Choroid plexus epithelial cell (primary cell): ENCODE results near the gene RGS1.
A peak's percentile ranks its signal among the peaks of the same experiment; 100 is the strongest.

ENCODE experiments used
- DNase-seq: peaks from one replicate; pipeline ENCODE4 v3.0.0-alpha.2; 2010; ENCODE audit warnings: low read depth
- H3K4me3 ChIP-seq: 2 replicates; pipeline ENCODE4 v1.5.1; 2011; ENCODE audit warnings: low read depth, mild to moderate bottlenecking, control low read depth, low read length, moderate library complexity
- TF ChIP-seq, protein P1 (sequence below): conservative IDR thresholded peaks from 2 replicates; pipeline ENCODE4 v1.5.1; 2011; ENCODE audit warnings: low read depth, mild to moderate bottlenecking, control low read depth, inconsistent platforms, low read length, moderate library complexity

RGS1 gene

DNA sequence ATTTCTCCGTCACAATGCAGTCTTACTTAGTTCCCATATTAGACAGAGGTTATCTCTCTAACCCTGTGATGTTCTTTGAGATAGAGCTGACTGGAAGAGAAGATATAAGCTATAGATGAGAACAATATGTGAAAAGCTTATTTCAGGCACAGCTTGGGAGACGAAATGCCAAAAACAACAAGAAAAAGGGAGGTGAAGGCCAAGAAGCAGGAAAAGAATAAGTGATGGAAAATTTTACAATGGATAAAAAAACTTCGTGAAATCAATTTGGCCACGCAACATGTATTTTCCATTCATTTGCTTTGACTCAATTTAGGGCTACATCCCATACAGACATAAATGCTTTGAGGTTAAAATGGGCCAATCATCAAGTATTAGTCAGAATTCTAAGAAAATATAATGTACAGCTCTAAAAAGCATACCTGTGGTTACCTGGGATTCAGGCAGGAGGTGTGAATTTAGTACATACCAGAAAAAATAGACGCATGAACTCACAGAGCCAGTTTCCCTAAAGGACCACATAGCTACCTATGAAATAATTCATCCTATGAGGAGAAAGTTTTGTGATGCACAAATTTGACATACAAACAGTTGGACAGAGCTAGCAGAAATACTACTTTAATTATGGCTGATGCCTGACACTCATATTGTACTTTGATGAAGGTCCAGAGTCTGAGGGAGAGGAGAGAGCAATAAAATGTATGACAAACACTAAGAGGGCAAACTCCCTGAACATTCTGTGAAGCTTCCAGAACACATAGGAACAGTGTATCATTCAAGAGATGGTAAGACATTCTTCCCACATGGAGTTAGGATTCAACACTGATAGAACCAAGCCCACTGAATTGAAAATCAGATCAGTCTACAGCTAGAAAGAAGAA is 12.1 kb downstream of the RGS1 start:
- TF ChIP-seq, protein P1, sequence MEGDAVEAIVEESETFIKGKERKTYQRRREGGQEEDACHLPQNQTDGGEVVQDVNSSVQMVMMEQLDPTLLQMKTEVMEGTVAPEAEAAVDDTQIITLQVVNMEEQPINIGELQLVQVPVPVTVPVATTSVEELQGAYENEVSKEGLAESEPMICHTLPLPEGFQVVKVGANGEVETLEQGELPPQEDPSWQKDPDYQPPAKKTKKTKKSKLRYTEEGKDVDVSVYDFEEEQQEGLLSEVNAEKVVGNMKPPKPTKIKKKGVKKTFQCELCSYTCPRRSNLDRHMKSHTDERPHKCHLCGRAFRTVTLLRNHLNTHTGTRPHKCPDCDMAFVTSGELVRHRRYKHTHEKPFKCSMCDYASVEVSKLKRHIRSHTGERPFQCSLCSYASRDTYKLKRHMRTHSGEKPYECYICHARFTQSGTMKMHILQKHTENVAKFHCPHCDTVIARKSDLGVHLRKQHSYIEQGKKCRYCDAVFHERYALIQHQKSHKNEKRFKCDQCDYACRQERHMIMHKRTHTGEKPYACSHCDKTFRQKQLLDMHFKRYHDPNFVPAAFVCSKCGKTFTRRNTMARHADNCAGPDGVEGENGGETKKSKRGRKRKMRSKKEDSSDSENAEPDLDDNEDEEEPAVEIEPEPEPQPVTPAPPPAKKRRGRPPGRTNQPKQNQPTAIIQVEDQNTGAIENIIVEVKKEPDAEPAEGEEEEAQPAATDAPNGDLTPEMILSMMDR, result no peak
- no peak for DNase-seq
- no peak overlapping the region for H3K4me3 ChIP-seq

DNA sequence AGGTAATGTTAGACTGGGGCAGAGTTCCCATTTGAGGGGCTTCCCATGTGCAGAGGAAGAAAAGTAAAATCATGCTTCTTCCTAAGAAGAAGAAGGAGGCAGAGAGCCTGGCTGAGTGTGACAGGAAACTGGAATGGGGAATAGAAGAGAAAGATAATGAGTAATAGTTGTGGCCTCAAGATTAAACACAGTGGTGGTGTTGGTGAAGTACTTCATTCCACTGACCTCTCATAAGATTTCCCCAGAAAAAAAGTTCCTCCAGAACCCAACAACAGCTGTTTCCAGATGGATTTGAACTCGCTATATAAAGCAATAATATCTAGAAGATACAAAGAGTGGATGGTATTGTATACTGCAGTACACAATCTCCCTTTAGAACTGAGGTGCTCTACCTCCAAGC is 13.0 kb downstream of the RGS1 start:
- TF ChIP-seq, protein P1, result no peak
- no peak overlapping the region for H3K4me3 ChIP-seq
- DNase-seq, result peak; percentile 23

DNA sequence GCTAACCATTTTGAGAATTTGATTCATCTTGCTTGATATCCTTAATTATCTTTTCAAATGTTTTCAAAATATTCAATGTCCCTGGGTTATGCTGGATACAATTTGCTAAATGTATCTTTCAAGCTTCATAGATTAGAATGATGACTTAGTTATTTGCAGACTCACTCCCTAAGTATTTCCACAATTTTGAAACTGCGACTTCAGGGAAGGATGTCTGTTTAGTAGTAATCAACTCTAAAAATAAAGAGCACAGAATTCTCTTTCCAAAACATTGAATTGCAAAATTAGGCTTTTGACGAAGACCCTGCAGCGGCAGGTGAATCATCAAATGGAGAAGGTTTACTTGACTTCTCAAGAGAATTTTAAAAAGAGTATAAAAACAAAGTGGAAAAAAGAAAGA is 14.2 kb downstream of the RGS1 start:
- DNase-seq, result peak; percentile 40
- no peak overlapping the region for H3K4me3 ChIP-seq
- TF ChIP-seq, protein P1, result no peak

DNA sequence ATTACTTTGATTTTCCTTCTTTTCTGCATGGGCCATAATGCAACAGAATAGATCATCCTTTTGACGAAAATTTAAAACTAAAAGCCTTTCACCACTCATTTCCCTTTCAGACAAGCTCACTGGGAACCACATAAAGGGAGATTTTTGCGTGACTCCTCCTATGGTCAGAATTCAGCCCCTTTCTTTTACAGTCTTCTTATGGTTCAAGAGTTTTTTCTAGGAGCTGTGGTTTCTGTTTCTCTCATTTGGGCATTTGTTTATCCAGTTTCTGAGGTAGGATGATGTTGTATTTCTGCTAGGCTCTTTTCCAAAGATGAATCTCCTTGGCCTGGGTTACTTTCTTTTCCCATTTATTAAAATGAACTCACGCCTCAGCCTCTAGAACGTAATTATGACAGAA is 16.9 kb downstream of the RGS1 start:
- no peak overlapping the region for H3K4me3 ChIP-seq
- DNase-seq, result no peak
- TF ChIP-seq, protein P1, result no peak

DNA sequence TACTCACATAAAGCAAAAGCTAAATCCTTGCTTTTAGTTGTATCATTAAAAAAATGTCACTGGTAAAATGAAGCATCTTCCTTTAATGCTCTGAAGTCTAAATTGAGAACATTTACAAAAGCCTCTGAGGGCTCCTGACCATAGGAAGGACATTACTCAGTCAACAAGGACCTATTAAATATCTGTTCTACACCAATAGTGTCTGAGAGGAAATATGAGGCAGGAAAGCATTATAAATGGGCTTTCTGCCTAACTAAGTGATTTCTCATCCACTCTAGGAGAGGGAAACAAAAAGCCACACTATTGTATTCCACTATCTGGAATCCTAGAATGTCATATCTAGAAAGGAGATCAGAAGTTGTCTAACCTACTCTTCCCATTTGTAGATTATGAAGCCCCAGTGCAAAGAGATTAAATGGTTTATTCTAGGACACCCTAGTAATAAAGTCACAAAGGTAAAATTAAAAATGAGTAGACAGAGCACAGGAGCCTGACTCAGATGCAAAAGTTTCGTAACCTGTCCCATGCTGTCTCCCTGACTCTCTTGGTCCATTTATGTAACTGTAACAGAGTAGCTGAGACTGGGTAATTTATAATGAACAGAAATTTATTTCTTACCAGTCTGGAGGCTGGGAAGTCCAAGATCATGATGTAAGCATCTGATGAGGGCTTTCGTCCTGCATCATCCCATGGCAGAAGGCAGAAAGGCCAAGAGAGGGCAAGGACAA is 17.6 kb downstream of the RGS1 start:
- peak; percentile 14 for DNase-seq
- TF ChIP-seq, protein P1, result no peak
- no peak overlapping the region for H3K4me3 ChIP-seq

DNA sequence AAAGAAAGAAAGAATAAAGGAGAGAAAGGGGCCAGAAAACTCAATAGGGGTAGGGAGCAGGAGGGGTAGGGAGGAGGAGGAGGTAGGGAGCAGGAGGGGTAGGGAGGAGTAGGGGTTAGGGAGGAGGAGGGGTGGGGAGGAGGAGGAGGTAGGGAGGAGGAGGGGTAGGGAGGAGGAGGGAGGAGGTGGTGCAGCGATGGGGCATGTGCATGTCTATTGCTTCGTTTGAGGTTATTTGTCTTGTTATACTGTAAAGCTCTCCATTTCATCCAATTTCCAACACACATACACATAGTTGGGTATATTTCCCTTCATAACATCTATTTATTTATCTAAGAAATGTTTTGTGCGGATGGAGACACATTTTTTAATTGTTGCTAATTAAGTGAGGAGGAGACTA is 19.7 kb downstream of the RGS1 start:
- no peak overlapping the region for H3K4me3 ChIP-seq
- TF ChIP-seq, protein P1, result no peak
- no peak for DNase-seq
